Measurements from ENCODE around the gene ZBTB32.
"Not testable (repeated sequence)": the region's sequence is repeated elsewhere in the genome, so short reads cannot be mapped to it uniquely, and the experiment has no call there.

Gene ZBTB32, protein sequence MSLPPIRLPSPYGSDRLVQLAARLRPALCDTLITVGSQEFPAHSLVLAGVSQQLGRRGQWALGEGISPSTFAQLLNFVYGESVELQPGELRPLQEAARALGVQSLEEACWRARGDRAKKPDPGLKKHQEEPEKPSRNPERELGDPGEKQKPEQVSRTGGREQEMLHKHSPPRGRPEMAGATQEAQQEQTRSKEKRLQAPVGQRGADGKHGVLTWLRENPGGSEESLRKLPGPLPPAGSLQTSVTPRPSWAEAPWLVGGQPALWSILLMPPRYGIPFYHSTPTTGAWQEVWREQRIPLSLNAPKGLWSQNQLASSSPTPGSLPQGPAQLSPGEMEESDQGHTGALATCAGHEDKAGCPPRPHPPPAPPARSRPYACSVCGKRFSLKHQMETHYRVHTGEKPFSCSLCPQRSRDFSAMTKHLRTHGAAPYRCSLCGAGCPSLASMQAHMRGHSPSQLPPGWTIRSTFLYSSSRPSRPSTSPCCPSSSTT

GRCh38 chr19:35704218-35704617, at the start of gene ZBTB32:
ZBTB32 (plus strand) TSS chr19:35704558; CDS start chr19:35714627, 10,069 bp downstream.
- H3K4me3 Mint-ChIP-seq: no peak within 1 kb of the TSS
- H3K27ac Mint-ChIP-seq: no peak within 1 kb of the TSS
- no peak for TF ChIP-seq CTCF (IDR thresholded peaks at IDR 0.05; ENCODE audit: unreplicated experiment in 3 of 3)
- H3K4me1 Mint-ChIP-seq: peaks cover 5% of the 10 kb centered on the region
- no peaks in the 10 kb centered on the region for H3K36me3 Mint-ChIP-seq (ENCODE audit: low read depth)
- H3K27me3 Mint-ChIP-seq (ENCODE audit: low read depth): peaks cover 7% of the 10 kb centered on the region
- H3K9me3 Mint-ChIP-seq: no peaks in the 10 kb centered on the region

- H3K4me3 Mint-ChIP-seq; H3K27me3 Mint-ChIP-seq (ENCODE audit: low read depth); H3K4me1 Mint-ChIP-seq; H3K9me3 Mint-ChIP-seq; H3K27ac Mint-ChIP-seq: not testable (repeated sequence)
- H3K36me3 Mint-ChIP-seq (ENCODE audit: low read depth): peaks cover 63% of the 10 kb centered on the region
Measured at GRCh38 chr19:35654828-35655227, 49.5 kb upstream of the ZBTB32 start.

DNA sequence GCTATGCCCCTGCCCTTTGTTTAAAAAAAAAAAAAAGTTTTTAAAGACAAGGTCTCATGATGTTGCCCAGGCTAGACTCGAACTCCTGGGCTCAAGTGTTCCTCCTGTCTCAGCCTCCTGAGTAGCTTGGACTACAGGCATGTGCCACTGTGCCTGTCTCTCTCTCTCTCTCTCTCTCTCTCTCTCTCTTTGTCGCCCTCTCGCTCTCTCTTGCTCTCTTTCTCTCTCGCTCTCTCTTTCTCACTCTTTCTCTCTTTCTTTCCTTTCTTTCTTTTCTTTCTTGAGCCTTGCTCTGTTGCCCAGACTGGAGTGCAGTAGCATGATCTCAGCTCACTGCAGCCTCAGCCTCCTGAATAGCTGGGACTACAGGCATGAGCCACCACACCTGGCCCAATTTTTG, 48.8 kb upstream of the ZBTB32 start:
- H3K9me3 Mint-ChIP-seq: no peaks in the 10 kb centered on the region
- no peak for TF ChIP-seq CTCF (IDR thresholded peaks at IDR 0.05; ENCODE audit: unreplicated experiment in 3 of 3)
- H3K27me3 Mint-ChIP-seq (ENCODE audit: low read depth): no peaks in the 10 kb centered on the region
- H3K36me3 Mint-ChIP-seq (ENCODE audit: low read depth): peaks cover 65% of the 10 kb centered on the region
- H3K4me1 Mint-ChIP-seq: no peaks in the 10 kb centered on the region
- no peak overlapping the region for H3K27ac Mint-ChIP-seq
- H3K4me3 Mint-ChIP-seq: no peak overlapping the region

- no peak overlapping the region for H3K27ac Mint-ChIP-seq
- no peaks in the 10 kb centered on the region for H3K27me3 Mint-ChIP-seq (ENCODE audit: low read depth)
- no peaks in the 10 kb centered on the region for H3K9me3 Mint-ChIP-seq
- TF ChIP-seq CTCF (IDR thresholded peaks at IDR 0.05; ENCODE audit: unreplicated experiment in 3 of 3): no peak
- H3K4me3 Mint-ChIP-seq: no peak overlapping the region
- H3K36me3 Mint-ChIP-seq (ENCODE audit: low read depth): peaks cover 65% of the 10 kb centered on the region
- H3K4me1 Mint-ChIP-seq: no peaks in the 10 kb centered on the region
Measured at GRCh38 chr19:35656700-35657099, 47.7 kb upstream of the ZBTB32 start.

- no peak for TF ChIP-seq CTCF (IDR thresholded peaks at IDR 0.05; ENCODE audit: unreplicated experiment in 3 of 3)
- Mint-ChIP-seq H3K27me3 (ENCODE audit: low read depth) (no peaks in the 10 kb centered on the region), H3K27ac (no peak overlapping the region), H3K36me3 (ENCODE audit: low read depth) (peaks cover 71% of the 10 kb centered on the region), H3K9me3 (no peaks in the 10 kb centered on the region), H3K4me3 (no peak overlapping the region), H3K4me1 (no peaks in the 10 kb centered on the region)
Measured at GRCh38 chr19:35657904-35658700, 46.3 kb upstream of the ZBTB32 start.

DNA sequence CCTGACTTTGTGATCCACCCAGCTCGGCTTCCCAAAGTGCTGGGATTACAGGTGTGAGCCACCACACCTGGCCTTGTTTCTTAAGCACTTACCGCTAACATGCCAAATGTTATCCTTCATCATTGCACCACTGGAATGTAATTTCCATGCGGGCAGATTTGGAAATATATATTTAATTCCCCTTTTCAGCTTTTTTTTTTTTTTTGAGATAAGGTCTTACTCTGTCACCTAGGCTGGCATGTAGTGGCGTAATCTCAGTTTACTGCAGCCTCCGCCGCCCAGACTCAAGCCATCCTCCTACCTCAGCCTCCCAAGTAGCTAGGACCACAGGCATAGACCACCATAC, 42.4 kb upstream of the ZBTB32 start:
- H3K36me3 Mint-ChIP-seq (ENCODE audit: low read depth): peaks cover 51% of the 10 kb centered on the region
- H3K27me3 Mint-ChIP-seq (ENCODE audit: low read depth): no peaks in the 10 kb centered on the region
- H3K4me3 Mint-ChIP-seq: no peak overlapping the region
- no peaks in the 10 kb centered on the region for H3K9me3 Mint-ChIP-seq
- no peak for TF ChIP-seq CTCF (IDR thresholded peaks at IDR 0.05; ENCODE audit: unreplicated experiment in 3 of 3)
- no peak overlapping the region for H3K27ac Mint-ChIP-seq
- no peaks in the 10 kb centered on the region for H3K4me1 Mint-ChIP-seq

Measured in nephron (organoid).